Anterior cingulate cortex (tissue), 58 donors: ENCODE results near the gene CCDC150.
"Not testable (repeated sequence)": the region's sequence is repeated elsewhere in the genome, so short reads cannot be mapped to it uniquely, and the experiment has no call there.

Source experiments
- DNase-seq, 58 donors: peaks; one replicate each; lab custom pipeline; 2025; lab: John Stamatoyannopoulos, UW

The CCDC150 gene

GRCh38 chr2:196618661-196619060, 20.9 kb upstream of the CCDC150 start:
- DNase-seq = no peak

GRCh38 chr2:196630531-196630930, 9.0 kb upstream of the CCDC150 start:
- DNase-seq = no peak

GRCh38 chr2:196635156-196635555, 4.4 kb upstream of the CCDC150 start:
- DNase-seq = no peak

- peak in 3 of 58 donors; percentile 2 to 7 (median 5) for DNase-seq
These were observed 750 bp upstream of the CCDC150 start for GRCh38 chr2:196638765-196639164.

GRCh38 chr2:196640031-196640548, 575 bp downstream of the CCDC150 start:
- DNase-seq = no peak

GRCh38 chr2:196649202-196649601, 9.7 kb downstream of the CCDC150 start:
- no peak for DNase-seq

- DNase-seq = no peak
These were observed 12.0 kb downstream of the CCDC150 start for GRCh38 chr2:196651387-196652094.

- no peak for DNase-seq
These were observed 13.4 kb downstream of the CCDC150 start for GRCh38 chr2:196652869-196653268.

GRCh38 chr2:196653843-196654242, 14.3 kb downstream of the CCDC150 start:
- no peak for DNase-seq

GRCh38 chr2:196655761-196656160, 16.2 kb downstream of the CCDC150 start:
- no peak for DNase-seq

GRCh38 chr2:196657333-196657732, 17.8 kb downstream of the CCDC150 start:
- no peak for DNase-seq

- DNase-seq = no peak
These were observed 20.3 kb downstream of the CCDC150 start for GRCh38 chr2:196659844-196660243.

- DNase-seq = no peak
These were observed 20.7 kb downstream of the CCDC150 start for GRCh38 chr2:196660244-196660643.

GRCh38 chr2:196670342-196670741, 30.8 kb downstream of the CCDC150 start:
- DNase-seq = no peak

GRCh38 chr2:196675963-196676362, 36.4 kb downstream of the CCDC150 start:
- no peak for DNase-seq

GRCh38 chr2:196677404-196677803, 37.9 kb downstream of the CCDC150 start:
- peak in 1 of 58 donors; percentile 0 for DNase-seq

GRCh38 chr2:196679368-196679767, 39.9 kb downstream of the CCDC150 start:
- DNase-seq = no peak

GRCh38 chr2:196681510-196681909, 42.0 kb downstream of the CCDC150 start:
- no peak for DNase-seq

- DNase-seq = no peak
These were observed 46.3 kb downstream of the CCDC150 start for GRCh38 chr2:196685792-196686191.

- DNase-seq = not testable (repeated sequence)
These were observed 47.2 kb downstream of the CCDC150 start for GRCh38 chr2:196686737-196687136.

- no peak for DNase-seq
These were observed 57.0 kb downstream of the CCDC150 start for GRCh38 chr2:196696423-196697079.

GRCh38 chr2:196697825-196698224, 58.3 kb downstream of the CCDC150 start:
- DNase-seq = no peak
